ENCODE measurements around the gene ATP2A2. TPM values are rescaled to one million over a fixed set of nuclear protein-coding genes. Genes with fewer than 3 reads are reported as not detected.

ATP2A2 gene
- total RNA-seq, 1 experiment from 2014 or later, result 239 TPM

DNA sequence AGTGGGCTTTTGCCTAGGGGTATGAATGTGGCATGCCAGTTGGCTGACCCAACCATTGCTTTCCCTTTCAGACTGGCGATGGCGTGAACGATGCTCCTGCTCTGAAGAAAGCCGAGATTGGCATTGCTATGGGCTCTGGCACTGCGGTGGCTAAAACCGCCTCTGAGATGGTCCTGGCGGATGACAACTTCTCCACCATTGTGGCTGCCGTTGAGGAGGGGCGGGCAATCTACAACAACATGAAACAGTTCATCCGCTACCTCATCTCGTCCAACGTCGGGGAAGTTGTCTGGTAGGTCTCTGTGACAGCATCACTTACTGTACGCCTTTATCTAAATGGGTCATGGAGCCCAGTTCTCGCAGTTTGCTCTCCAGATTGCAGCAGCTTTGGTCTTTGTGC, 61.1 kb downstream of the ATP2A2 start:
- no TSS peak for BruUV-seq (replicated peaks)
- Histone ChIP-seq H3K4me1 (ENCODE audit: control insufficient read depth in 1 of 2, insufficient read depth in 2 of 2, low read length in 2 of 2) (no peaks in the 10 kb centered on the region; a peak in 1 of 4 replicates), H3K9me2 (ENCODE audit: insufficient read depth) (no peaks in the 10 kb centered on the region), H3K36me3 (ENCODE audit: control insufficient read depth in 1 of 2, insufficient read depth in 2 of 2, low read length in 2 of 2) (peaks cover 78 to 90% of the 10 kb centered on the region in 2 experiments), H3K79me2 (ENCODE audit: insufficient read depth, low read length) (peaks cover 54% of the 10 kb centered on the region), H3K4me2 (ENCODE audit: low read length) (no peak overlapping the region), H3K27ac (ENCODE audit: low read depth, low read length) (no peak overlapping the region), H3K4me3 (replicated peaks in 1 of 2; ENCODE audit: low read depth in 1 of 2, low read length in 2 of 2) (no peak overlapping the region), H3K9me3 (ENCODE audit: control insufficient read depth in 1 of 2, insufficient read depth in 1 of 2, low read depth in 1 of 2, low read length in 2 of 2) (no peaks in the 10 kb centered on the region), H2AFZ (ENCODE audit: low read depth, low read length, poor library complexity, severe bottlenecking) (no peak overlapping the region), H4K20me1 (ENCODE audit: insufficient read depth) (no peaks in the 10 kb centered on the region), H3K27me3 (ENCODE audit: insufficient read depth, low read length) (no peaks in the 10 kb centered on the region), H3K9ac (ENCODE audit: low read length) (no peak overlapping the region)
- intact Hi-C loops (cut with micrococcal nuclease), result no loop called here
- POLR2A ChIA-PET, result interaction anchor here (1.3 kb wide), 1 partner anchor 11 kb away, joined by 3 read pairs; no protein-coding TSS in a partner anchor
- CTCF ChIA-PET, result no interaction called here
- ATAC-seq, result no peak
- TF ChIP-seq CBX3 (IDR thresholded peaks at IDR 0.05; ENCODE audit: low read depth), result no peak
- RAD21 ChIA-PET (ENCODE audit: low non-redundant PET in 1 of 2, low total read pairs in 2 of 2, uncharacterized antibody in 2 of 2, unreplicated experiment in 2 of 2), result no interaction called here
- no peak for DNase-seq (ENCODE audit: low read depth, low spot score)

GRCh38 chr12:110343114-110343513, 62.1 kb downstream of the ATP2A2 start:
- H2AFZ ChIP-seq (ENCODE audit: low read depth, low read length, poor library complexity, severe bottlenecking), result no peak overlapping the region
- H3K9me2 ChIP-seq (ENCODE audit: insufficient read depth), result no peaks in the 10 kb centered on the region
- ATAC-seq (no peak), DNase-seq (ENCODE audit: low read depth, low spot score) (no peak)
- no peaks in the 10 kb centered on the region for H3K9me3 ChIP-seq (ENCODE audit: control insufficient read depth in 1 of 2, insufficient read depth in 1 of 2, low read depth in 1 of 2, low read length in 2 of 2)
- H3K36me3 ChIP-seq (ENCODE audit: control insufficient read depth in 1 of 2, insufficient read depth in 2 of 2, low read length in 2 of 2), result peaks cover 77 to 92% of the 10 kb centered on the region in 2 experiments
- H3K27ac ChIP-seq (ENCODE audit: low read depth, low read length), result no peak overlapping the region
- CTCF ChIA-PET, result no interaction called here
- no peaks in the 10 kb centered on the region for H3K27me3 ChIP-seq (ENCODE audit: insufficient read depth, low read length)
- H4K20me1 ChIP-seq (ENCODE audit: insufficient read depth), result no peaks in the 10 kb centered on the region
- no peak overlapping the region for H3K9ac ChIP-seq (ENCODE audit: low read length)
- TF ChIP-seq CBX3 (IDR thresholded peaks at IDR 0.05; ENCODE audit: low read depth), result no peak
- no peak for TF ChIP-seq TCF7L2 (IDR thresholded peaks at IDR 0.05; ENCODE audit: borderline replicate concordance, extremely low read depth, insufficient read depth, insufficient read length)
- no peak for TF ChIP-seq EZH2 (IDR thresholded peaks at IDR 0.05)
- TF ChIP-seq, protein P1, sequence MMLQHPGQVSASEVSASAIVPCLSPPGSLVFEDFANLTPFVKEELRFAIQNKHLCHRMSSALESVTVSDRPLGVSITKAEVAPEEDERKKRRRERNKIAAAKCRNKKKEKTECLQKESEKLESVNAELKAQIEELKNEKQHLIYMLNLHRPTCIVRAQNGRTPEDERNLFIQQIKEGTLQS (IDR thresholded peaks at IDR 0.05), result no peak
- no peak for TF ChIP-seq ZFX (IDR thresholded peaks at IDR 0.05)
- TF ChIP-seq FOSL1 (IDR thresholded peaks at IDR 0.05; ENCODE audit: low read depth), result no peak
- TF ChIP-seq POLR2A (IDR thresholded peaks at IDR 0.05; ENCODE audit: borderline replicate concordance, extremely low read depth, insufficient read depth, insufficient read length), result no peak
- TF ChIP-seq SIN3A (IDR thresholded peaks at IDR 0.05; ENCODE audit: low read depth), result no peak
- TF ChIP-seq, protein P2, sequence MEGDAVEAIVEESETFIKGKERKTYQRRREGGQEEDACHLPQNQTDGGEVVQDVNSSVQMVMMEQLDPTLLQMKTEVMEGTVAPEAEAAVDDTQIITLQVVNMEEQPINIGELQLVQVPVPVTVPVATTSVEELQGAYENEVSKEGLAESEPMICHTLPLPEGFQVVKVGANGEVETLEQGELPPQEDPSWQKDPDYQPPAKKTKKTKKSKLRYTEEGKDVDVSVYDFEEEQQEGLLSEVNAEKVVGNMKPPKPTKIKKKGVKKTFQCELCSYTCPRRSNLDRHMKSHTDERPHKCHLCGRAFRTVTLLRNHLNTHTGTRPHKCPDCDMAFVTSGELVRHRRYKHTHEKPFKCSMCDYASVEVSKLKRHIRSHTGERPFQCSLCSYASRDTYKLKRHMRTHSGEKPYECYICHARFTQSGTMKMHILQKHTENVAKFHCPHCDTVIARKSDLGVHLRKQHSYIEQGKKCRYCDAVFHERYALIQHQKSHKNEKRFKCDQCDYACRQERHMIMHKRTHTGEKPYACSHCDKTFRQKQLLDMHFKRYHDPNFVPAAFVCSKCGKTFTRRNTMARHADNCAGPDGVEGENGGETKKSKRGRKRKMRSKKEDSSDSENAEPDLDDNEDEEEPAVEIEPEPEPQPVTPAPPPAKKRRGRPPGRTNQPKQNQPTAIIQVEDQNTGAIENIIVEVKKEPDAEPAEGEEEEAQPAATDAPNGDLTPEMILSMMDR (IDR thresholded peaks at IDR 0.05 in 2 of 3, conservative IDR thresholded peaks at IDR 0.05 in 1 of 3; ENCODE audit: borderline replicate concordance in 1 of 3, insufficient read depth in 1 of 3, low read depth in 2 of 3, low read length in 2 of 3), result no peak
- TF ChIP-seq YY1 (IDR thresholded peaks at IDR 0.05; ENCODE audit: extremely low read depth, insufficient replicate concordance, low read depth, low read length), result no peak
- RAD21 ChIA-PET (ENCODE audit: low non-redundant PET in 1 of 2, low total read pairs in 2 of 2, uncharacterized antibody in 2 of 2, unreplicated experiment in 2 of 2), result no interaction called here
- no TSS peak for BruUV-seq (replicated peaks)
- intact Hi-C loops (cut with micrococcal nuclease), result no loop called here
- POLR2A ChIA-PET, result interaction anchor here (1.3 kb wide), 1 partner anchor 12 kb away, joined by 3 read pairs; no protein-coding TSS in a partner anchor
- H3K4me1 ChIP-seq (ENCODE audit: control insufficient read depth in 1 of 2, insufficient read depth in 2 of 2, low read length in 2 of 2), result no peaks in the 10 kb centered on the region; a peak in 1 of 4 replicates
- no peak overlapping the region for H3K4me2 ChIP-seq (ENCODE audit: low read length)
- no peak overlapping the region for H3K4me3 ChIP-seq (replicated peaks in 1 of 2; ENCODE audit: low read depth in 1 of 2, low read length in 2 of 2)
- H3K79me2 ChIP-seq (ENCODE audit: insufficient read depth, low read length), result peaks cover 47% of the 10 kb centered on the region; the same call in 1 of the 2 replicates
